ENCODE results near the gene C10orf71. TPM values are rescaled to one million over a fixed set of nuclear protein-coding genes. Genes with fewer than 3 reads are reported as not detected.

C10orf71 gene
- total RNA-seq, 2 donors from 2014 or later, result 0.82 TPM; not detected in 1

- 100% methylated on average over 1 of the region's 1 CpG for WGBS
Observed at GRCh38 chr10:49301302-49301701, 2.3 kb downstream of the C10orf71 start.

GRCh38 chr10:49302088-49302487, 3.1 kb downstream of the C10orf71 start:
- 65% methylated on average over 2 of the region's 2 CpGs for WGBS
- Histone ChIP-seq H3K36me3 (no peaks in the 10 kb centered on the region), H3K4me3 (no peak overlapping the region), H3K27ac (no peak overlapping the region), H3K9me3 (no peaks in the 10 kb centered on the region), H3K27me3 (replicated peaks; ENCODE audit: insufficient read depth) (no peaks in the 10 kb centered on the region), H3K4me1 (replicated peaks) (no peaks in the 10 kb centered on the region)
- TF ChIP-seq POLR2AphosphoS5 (IDR thresholded peaks at IDR 0.05) (no peak), POLR2A (IDR thresholded peaks at IDR 0.05) (no peak)
- no peak for DNase-seq (ENCODE audit: low spot score)
- intact Hi-C loops (cut with DNase I), result no loop called here

More at GRCh38 chr10:49301302-49301701, 2.3 kb downstream of the C10orf71 start:
- Histone ChIP-seq H3K4me3 (no peak overlapping the region), H3K27me3 (replicated peaks; ENCODE audit: insufficient read depth) (no peaks in the 10 kb centered on the region), H3K36me3 (no peaks in the 10 kb centered on the region), H3K4me1 (replicated peaks) (no peaks in the 10 kb centered on the region), H3K27ac (no peak overlapping the region), H3K9me3 (no peaks in the 10 kb centered on the region)
- intact Hi-C loops (cut with DNase I), result no loop called here
- TF ChIP-seq CTCF (IDR thresholded peaks at IDR 0.05) (no peak), POLR2A (IDR thresholded peaks at IDR 0.05) (no peak), POLR2AphosphoS5 (IDR thresholded peaks at IDR 0.05) (no peak)
- no peak for DNase-seq (ENCODE audit: low spot score)

- DNase-seq (ENCODE audit: low spot score), result no peak
- 53% methylated on average over 1 of the region's 1 CpG for WGBS
- no peaks in the 10 kb centered on the region for H3K9me3 ChIP-seq
- TF ChIP-seq CTCF (IDR thresholded peaks at IDR 0.05) (no peak), POLR2A (IDR thresholded peaks at IDR 0.05) (no peak), POLR2AphosphoS5 (IDR thresholded peaks at IDR 0.05) (no peak)
- H3K27me3 ChIP-seq (replicated peaks; ENCODE audit: insufficient read depth), result no peaks in the 10 kb centered on the region
- no peaks in the 10 kb centered on the region for H3K36me3 ChIP-seq
- H3K4me1 ChIP-seq (replicated peaks), result no peaks in the 10 kb centered on the region
- intact Hi-C loops (cut with DNase I), result no loop called here
- H3K4me3 ChIP-seq, result no peak overlapping the region
- no peak overlapping the region for H3K27ac ChIP-seq
Observed at GRCh38 chr10:49303711-49304110, 4.7 kb downstream of the C10orf71 start.

- TF ChIP-seq POLR2AphosphoS5 (IDR thresholded peaks at IDR 0.05), result no peak
- no peak for TF ChIP-seq POLR2A (IDR thresholded peaks at IDR 0.05)
- no peak for TF ChIP-seq CTCF (IDR thresholded peaks at IDR 0.05)
- Histone ChIP-seq H3K4me3 (no peak overlapping the region), H3K4me1 (replicated peaks) (no peaks in the 10 kb centered on the region), H3K9me3 (no peaks in the 10 kb centered on the region), H3K27ac (no peak overlapping the region), H3K36me3 (no peaks in the 10 kb centered on the region), H3K27me3 (replicated peaks; ENCODE audit: insufficient read depth) (peaks cover under 1% of the 10 kb centered on the region)
- WGBS, result 79% methylated on average over 5 of the region's 5 CpGs
- intact Hi-C loops (cut with DNase I), result no loop called here
- no peak for DNase-seq (ENCODE audit: low spot score)
Observed at GRCh38 chr10:49304137-49304536, 5.2 kb downstream of the C10orf71 start.

- no peaks in the 10 kb centered on the region for H3K36me3 ChIP-seq
- no peak for DNase-seq (ENCODE audit: low spot score)
- intact Hi-C loops (cut with DNase I), result no loop called here
- TF ChIP-seq POLR2AphosphoS5 (IDR thresholded peaks at IDR 0.05) (no peak), POLR2A (IDR thresholded peaks at IDR 0.05) (no peak)
- H3K27ac ChIP-seq, result no peak overlapping the region
- peaks cover 1% of the 10 kb centered on the region for H3K27me3 ChIP-seq (replicated peaks; ENCODE audit: insufficient read depth)
- H3K4me3 ChIP-seq, result no peak overlapping the region
- WGBS, result 100% methylated on average over 1 of the region's 1 CpG
- no peaks in the 10 kb centered on the region for H3K9me3 ChIP-seq
- no peaks in the 10 kb centered on the region for H3K4me1 ChIP-seq (replicated peaks)
Observed at GRCh38 chr10:49307921-49308320, 9.0 kb downstream of the C10orf71 start.

- H3K27me3 ChIP-seq (replicated peaks; ENCODE audit: insufficient read depth), result peaks cover 1% of the 10 kb centered on the region
- no peaks in the 10 kb centered on the region for H3K36me3 ChIP-seq
- WGBS, result 96% methylated on average over 5 of the region's 5 CpGs
- H3K9me3 ChIP-seq, result no peaks in the 10 kb centered on the region
- H3K4me3 ChIP-seq, result no peak overlapping the region
- no peak for DNase-seq (ENCODE audit: low spot score)
- TF ChIP-seq CTCF (IDR thresholded peaks at IDR 0.05) (no peak), POLR2AphosphoS5 (IDR thresholded peaks at IDR 0.05) (no peak), POLR2A (IDR thresholded peaks at IDR 0.05) (no peak)
- H3K27ac ChIP-seq, result no peak overlapping the region
- intact Hi-C loops (cut with DNase I), result no loop called here
- H3K4me1 ChIP-seq (replicated peaks), result no peaks in the 10 kb centered on the region
Observed at GRCh38 chr10:49308881-49309280, 9.9 kb downstream of the C10orf71 start.
